ENCODE data around the gene PSAP.
"Not testable (repeated sequence)": the region's sequence is repeated elsewhere in the genome, so short reads cannot be mapped to it uniquely, and the experiment has no call there.

GRCh38 chr10:71881307-71881624, 30.2 kb upstream of the PSAP start:
- not testable (repeated sequence) for TF ChIP-seq POLR2A (IDR thresholded peaks at IDR 0.05; ENCODE audit: low read length); GATA1 (IDR thresholded peaks at IDR 0.05; ENCODE audit: low read depth, low read length)
